NCI-H2107 treated with DMSO at 0.1 percent for 48 hours (cell line): Measurements from ENCODE around the gene CRACR2B.

Experiments used
- DNase-seq: peaks from one replicate; lab custom pipeline; 2025; ENCODE audit not compliant: unreplicated experiment; lab: John Stamatoyannopoulos, UW

CRACR2B gene

DNA sequence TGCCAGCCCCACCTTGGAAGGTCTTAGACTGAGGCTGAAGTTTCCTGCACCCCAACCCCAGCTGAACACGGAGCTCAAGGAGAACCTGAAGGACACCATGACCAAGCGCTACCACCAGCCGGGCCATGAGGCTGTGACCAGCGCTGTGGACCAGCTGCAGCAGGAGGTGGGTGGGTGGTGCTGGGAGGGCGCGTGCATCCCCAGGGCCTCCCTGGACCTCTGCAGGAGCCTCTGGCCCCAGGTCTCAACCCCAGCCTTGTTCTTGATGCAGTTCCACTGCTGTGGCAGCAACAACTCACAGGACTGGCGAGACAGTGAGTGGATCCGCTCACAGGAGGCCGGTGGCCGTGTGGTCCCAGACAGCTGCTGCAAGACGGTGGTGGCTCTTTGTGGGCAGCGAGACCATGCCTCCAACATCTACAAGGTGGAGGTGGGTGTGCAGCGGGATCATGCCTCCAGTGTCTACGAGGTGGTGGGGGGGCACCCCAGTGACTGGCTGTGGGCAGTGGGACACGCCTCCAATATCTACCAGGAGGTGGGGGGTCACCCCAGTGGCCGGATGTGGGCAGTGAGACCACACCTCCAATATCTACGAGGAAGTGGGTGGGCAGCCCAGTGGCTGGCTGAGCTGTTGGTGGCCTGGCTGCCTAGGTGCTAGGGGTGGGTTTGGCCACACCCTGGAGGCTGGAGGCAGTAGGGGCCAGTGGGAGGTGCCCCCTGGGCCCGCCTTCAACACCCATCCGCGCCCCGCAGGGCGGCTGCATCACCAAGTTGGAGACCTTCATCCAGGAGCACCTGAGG lies 9.7 kb downstream of the CRACR2B start:
- DNase-seq, result no peak

- no peak for DNase-seq
These were observed 10.2 kb downstream of the CRACR2B start for GRCh38 chr11:837990-838307.

DNA sequence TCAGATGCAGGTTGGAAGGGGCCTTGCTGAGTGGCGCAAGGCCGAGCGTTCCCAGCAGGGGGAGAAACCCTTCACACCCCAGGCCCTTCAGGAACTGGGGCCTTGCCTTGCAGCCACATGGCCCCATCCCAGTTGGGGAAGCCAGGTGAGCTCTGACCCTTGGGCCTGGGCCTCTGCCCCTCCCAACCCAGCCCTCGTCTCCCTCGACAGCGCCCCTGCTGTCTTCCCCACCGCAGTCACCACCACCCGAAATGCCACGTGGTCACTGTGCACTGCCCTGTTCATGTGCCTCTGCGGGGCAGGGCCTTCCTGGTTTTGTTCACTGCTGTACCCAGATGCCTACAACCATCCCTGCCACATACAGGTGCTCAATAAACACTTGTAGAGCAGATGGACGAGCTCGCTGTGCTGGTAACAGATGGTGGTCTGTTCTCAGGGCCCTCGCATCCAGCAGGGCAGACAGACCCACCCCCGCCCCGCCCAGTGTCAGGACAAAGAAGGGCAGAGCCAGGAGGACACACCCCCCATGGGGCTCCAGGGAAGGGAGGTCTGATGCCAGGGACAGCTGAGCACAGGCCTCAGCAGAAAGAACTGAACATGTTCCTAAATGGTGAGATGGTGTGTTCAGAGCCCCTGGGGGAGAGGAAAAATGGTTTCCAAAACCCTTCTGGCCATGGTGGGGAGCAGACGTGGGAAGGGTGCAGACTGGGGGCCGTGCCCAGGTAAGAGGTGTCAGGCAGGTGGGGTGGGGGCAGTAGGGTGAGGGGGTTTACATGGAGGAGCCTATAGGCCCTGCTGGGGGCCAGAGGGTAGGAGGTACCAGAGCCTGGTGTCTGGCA lies 10.9 kb downstream of the CRACR2B start:
- no peak for DNase-seq

DNA sequence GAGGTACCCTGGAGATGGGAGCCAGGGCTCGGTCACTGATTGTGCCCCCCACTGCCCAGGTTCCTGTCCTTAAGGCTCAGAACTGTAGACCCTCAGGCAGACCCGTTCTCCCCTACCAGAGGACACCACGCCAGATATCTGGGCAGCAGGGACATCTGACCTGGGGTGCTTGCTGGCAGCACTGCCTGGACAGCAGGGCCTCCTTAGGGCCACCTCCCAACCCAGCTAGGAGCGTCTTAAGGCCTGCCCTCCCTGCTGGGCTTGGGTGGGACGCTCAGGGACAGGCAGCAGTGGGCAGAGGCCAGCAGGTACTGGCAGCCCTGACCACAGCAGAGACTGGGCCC lies 11.5 kb downstream of the CRACR2B start:
- DNase-seq, result no peak

- no peak for DNase-seq
These were observed 12.3 kb downstream of the CRACR2B start for GRCh38 chr11:839875-840617.

- no peak for DNase-seq
These were observed 14.3 kb downstream of the CRACR2B start for GRCh38 chr11:841981-842369.

- peak; percentile 53 for DNase-seq
These were observed 14.8 kb downstream of the CRACR2B start, which contains the start of the genes POLR2L and TSPAN4 for GRCh38 chr11:842370-843002. POLR2L (minus strand) TSS chr11:842529; CDS start chr11:842508, 21 bp downstream. TSPAN4 (plus strand) TSS chr11:842852; CDS start chr11:850305, 7,453 bp downstream.

DNA sequence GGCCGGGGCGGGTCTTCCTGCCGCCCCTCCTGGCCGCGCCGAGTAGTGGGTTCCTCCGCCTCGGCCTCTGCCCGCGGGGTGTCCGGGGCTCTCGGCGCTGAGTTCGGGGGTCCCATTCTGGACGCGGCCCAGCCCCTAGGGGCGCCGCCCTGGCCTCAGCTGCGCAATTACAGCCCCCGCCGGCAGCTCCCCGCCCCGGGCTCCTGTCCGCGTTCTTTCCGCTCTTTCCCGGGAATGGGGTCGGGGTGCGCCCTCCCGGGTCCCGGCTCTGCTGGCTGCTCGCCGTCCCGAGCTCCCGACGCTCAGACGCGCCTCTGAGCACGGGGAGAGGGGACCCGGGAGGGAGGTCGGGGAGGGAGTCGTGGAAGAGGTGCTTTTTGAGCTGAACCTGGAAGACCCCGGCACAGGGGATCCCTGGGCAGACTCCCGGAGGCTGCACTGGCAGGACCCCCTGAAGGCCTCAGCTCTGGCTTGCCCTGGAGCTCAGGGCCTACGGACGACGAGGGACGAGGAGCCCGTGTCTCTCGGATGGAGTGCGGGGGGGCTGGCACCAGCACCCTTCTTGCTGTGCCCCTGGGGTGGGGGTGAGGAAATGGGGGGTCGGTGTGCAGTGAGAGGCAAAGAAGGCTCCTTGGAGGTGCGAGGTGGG lies 15.5 kb downstream of the CRACR2B start:
- no peak for DNase-seq

- DNase-seq, result no peak
These were observed 16.3 kb downstream of the CRACR2B start for GRCh38 chr11:843818-844692.

DNA sequence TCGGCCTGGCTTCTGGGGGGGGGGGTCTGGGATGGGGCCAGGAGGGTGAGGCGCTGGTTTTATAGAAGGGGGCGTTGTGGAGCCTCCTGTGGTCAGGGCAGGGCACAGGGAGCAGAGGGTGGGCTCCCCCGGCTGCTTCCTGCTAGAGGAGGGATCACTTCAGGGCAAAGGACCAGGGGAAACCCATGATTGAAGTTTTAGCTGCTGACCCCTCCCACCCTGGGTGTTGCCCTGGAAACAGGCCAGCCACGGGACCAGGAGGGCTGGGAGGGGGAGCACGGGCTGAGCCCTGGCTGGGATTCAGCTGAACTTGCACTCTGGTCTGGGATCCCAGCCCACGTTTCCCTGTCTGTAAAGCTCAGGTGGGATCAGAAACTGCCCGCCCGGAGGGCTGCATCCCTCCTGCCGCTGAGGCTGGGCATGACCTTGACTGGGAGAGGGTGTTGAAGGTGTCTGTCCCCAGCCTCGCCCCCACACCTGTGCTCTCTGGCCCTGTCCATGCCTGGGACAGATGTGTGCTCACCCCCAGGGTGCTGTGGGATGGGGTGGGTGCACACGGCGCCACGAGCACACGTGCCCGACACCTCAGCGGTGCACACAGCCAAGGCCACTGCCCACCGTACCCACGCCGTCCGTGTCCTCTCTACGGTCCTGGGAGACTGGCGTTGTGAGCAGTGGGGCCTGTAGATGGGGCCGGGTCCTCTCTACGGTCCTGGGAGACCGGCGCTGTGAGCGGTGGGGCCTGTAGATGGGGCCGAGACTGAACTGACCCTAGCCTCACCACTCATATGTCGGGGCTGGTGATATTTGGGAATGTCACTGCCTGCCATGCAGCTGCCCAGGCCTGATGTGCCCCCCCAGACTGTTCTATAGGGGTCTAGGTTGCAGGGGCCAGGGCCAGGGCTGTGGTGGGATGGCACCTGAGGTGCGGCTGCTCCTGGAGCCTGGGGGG lies 17.2 kb downstream of the CRACR2B start:
- no peak for DNase-seq

DNA sequence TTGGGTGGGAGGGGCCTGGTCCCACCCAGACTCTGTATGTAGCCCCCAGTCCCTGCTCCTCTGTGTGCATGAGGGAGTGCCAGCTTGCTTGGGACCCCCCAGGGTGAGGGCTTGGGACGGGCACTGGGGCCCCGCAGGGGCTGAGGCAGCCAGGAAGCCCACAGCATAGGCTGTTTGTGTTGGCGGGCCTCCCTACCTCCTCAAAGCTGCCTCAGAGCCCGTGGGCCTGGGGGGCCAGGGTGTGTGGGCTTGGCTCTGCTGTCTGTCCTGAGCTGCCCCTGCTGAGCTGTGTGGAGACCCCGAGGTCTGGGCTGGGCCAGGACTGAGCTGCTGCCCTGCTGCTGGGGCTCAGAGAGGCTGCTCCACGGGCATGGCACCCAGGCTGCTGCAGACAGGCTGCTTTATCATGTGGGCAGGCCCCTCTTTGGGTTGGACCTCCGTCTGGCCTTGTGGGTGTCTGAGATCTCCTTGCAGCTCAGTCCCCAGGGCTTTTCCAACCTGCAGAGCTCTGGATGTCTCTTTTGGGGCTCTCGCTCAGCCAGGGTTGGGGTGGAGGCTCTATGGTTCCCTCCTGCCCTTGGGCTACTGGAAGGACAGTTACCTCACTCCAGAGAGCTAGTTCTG lies 18.3 kb downstream of the CRACR2B start:
- DNase-seq, result no peak

DNA sequence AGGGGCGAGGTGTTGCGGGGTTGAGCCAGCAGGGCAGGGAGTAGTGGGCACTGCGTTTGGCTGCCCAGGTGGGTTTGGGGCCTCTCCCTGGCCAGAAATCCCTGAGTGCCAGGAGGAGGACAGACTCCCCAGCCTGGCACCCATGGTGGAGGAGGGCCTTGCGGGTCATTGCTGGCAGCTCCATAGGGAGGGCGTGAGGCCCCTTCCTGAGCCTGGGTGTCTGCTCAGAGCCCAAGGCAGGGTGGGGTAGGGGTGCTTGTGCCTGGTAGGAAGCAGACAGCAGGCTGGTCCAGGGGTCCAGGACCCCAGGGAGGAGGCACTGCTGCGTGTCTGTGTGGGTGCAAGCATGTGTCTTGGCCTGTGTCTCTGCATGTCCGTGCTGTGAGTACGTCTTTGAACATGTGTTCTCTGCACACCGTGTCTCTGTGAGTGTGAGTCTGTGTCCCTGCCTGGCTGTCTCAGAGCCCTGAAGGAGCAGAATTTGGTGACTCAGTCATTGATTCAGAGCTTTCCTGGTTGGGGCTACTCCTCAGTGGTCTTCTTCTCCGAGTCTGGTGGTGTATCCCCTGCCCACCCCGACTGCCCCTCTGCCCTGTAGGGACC lies 18.9 kb downstream of the CRACR2B start:
- no peak for DNase-seq

DNA sequence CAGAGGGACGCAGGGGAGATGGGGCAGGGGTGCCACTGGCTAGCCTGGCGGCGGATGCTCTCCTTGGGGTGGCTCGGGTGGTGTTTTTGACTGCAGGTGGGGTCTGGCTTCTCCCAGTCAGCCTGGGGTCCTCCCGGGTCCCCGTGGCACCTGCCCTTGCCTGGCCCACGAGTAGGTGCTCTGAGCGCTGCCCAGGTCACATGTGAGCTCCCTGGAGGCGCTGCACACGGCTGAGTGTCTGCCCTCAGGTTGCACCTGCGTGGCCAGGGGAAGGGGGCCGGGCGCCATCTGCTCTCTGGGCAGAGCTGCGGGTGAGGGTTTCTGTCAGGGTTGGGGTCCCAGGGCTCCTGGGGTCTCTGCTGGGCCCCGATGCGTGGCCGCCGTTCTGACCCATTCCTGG lies 20.2 kb downstream of the CRACR2B start:
- no peak for DNase-seq

GRCh38 chr11:848380-848931 lies 20.7 kb downstream of the CRACR2B start:
- DNase-seq, result no peak

DNA sequence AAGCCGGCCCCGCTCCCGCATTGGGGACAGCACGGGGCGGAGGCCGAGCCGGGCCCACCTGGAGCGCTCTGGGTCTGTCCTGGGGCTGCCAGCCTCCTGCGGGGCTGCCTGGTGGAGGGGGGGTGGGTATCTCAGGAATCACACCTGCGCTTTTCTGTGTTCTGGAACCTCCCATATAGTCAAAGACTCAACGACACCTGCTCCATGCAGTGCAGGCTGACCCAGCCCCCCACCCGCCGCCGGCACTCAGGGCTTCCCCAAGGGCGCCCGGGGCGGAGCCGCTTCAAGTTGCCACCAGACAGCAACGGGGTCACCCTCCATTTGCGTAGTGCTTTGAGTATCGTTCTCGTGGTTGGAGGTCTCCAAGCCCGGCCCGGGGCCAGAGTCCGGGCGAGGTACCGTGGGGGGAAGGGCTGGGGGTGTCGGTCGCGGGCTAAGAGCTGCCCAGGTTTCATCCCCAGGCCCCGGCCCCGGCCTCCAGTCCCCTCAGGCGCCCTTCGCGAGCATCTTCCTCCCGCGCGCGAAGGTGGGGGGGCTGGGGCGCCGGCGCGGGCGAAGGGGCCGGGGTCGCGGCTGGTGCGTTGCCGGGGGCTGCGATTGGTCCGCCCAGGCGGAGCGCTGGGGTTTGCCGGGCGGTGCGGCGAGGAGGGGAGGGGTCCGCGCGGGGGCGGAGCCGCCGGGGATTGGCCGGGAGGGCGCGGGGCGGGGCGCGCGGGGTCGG lies 21.5 kb downstream of the CRACR2B start:
- peak; percentile 36 for DNase-seq

- DNase-seq, result no peak
These were observed 22.4 kb downstream of the CRACR2B start for GRCh38 chr11:849951-850774.
